HEK293 (cell line): ENCODE results near the gene CYTH4.

Experiments
- CTCF ChIP-seq: fragments of 450-650 bp; formaldehyde crosslinking; IDR thresholded peaks from 2 replicates; pipeline ENCODE4 v1.5.1; 2016; ENCODE audit warnings: missing biosample characterization, missing genetic modification characterization
- HOXC10 ChIP-seq: sonication (generic); formaldehyde crosslinking; IDR thresholded peaks from 2 replicates; pipeline ENCODE4 v1.8.1; 2023; ENCODE audit warnings: mild to moderate bottlenecking, missing genetic modification reagents
- OSR2 ChIP-seq: fragments of 450-650 bp; formaldehyde crosslinking; IDR thresholded peaks from 2 replicates; pipeline ENCODE4 v1.5.1; 2016; ENCODE audit warnings: missing biosample characterization, missing genetic modification characterization
- OVOL3 ChIP-seq: fragments of 450-650 bp; formaldehyde crosslinking; IDR thresholded peaks from 2 replicates; pipeline ENCODE4 v1.5.1; 2016; ENCODE audit warnings: missing biosample characterization, missing genetic modification characterization
- ZBTB1 ChIP-seq: fragments of 450-650 bp; formaldehyde crosslinking; IDR thresholded peaks from 2 replicates; pipeline ENCODE4 v1.5.1; 2016; ENCODE audit warnings: missing biosample characterization, missing genetic modification characterization
- ZBTB8A ChIP-seq: fragments of 450-650 bp; formaldehyde crosslinking; IDR thresholded peaks from 2 replicates; pipeline ENCODE4 v1.5.1; 2016; ENCODE audit warnings: missing biosample characterization, missing genetic modification characterization
- ZNF121 ChIP-seq: fragments of 450-650 bp; formaldehyde crosslinking; IDR thresholded peaks from 2 replicates; pipeline ENCODE4 v1.5.1; 2016; ENCODE audit warnings: missing biosample characterization, missing genetic modification characterization
- ZNF16 ChIP-seq: fragments of 450-650 bp; formaldehyde crosslinking; IDR thresholded peaks from 2 replicates; pipeline ENCODE4 v1.5.1; 2016; ENCODE audit warnings: low read depth, missing biosample characterization, missing genetic modification characterization
- ZNF239 ChIP-seq: fragments of 450-650 bp; formaldehyde crosslinking; IDR thresholded peaks from 2 replicates; pipeline ENCODE4 v1.5.1; 2016; ENCODE audit warnings: missing biosample characterization, missing genetic modification characterization
- ZNF24 ChIP-seq: fragments of 450-650 bp; formaldehyde crosslinking; IDR thresholded peaks from 2 replicates; pipeline ENCODE4 v1.5.1; 2016; ENCODE audit warnings: missing biosample characterization, missing genetic modification characterization

DNA sequence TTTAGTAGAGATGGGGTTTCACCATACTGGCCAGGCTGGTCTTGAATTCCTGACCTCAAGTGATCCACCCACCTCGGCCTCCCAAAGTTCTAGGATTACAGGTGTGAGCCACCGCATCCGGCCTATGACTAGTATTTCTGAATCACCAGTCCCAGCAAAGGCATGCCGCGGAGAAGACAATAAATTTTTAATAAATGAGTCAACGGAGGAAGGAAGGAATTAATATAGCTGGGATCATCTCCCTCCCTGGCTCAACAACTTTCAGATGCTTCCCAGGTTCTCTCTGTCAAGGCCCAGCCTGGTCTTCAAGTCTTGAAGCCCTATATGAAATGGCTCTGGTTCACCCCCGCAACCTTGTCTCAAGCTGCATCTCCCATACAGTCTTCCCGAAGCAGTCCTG, 45.7 kb downstream of the CYTH4 start:
- TF ChIP-seq OSR2 (tag by site-specific recombination) (no peak), ZNF121 (tag by site-specific recombination) (no peak), ZNF16 (tag by site-specific recombination) (no peak), ZNF239 (tag by site-specific recombination) (no peak), ZBTB8A (tag by site-specific recombination) (no peak), ZBTB1 (tag by site-specific recombination) (no peak), ZNF24 (tag by site-specific recombination) (no peak), CTCF (tag by site-specific recombination) (no peak), HOXC10 (CRISPR knock-in tag) (no peak), OVOL3 (tag by site-specific recombination) (no peak)
